HCT116 (cell line): Measurements from ENCODE around the gene STON1.

Experiments
- CBX3 ChIP-seq: IDR thresholded peaks from 2 replicates; pipeline ENCODE4 v1.6.1; 2012; ENCODE audit warnings: low read depth
- ZFX ChIP-seq: fragments of 450-650 bp; IDR thresholded peaks from 2 replicates; pipeline ENCODE4 v1.6.1; 2017
- TF ChIP-seq, protein P1 (sequence below), 3 experiments: fragments of 200-600 bp in 1 of 3; sonication (generic) in 1 of 3; IDR thresholded peaks in 2 of 3; conservative IDR thresholded peaks in 1 of 3; 2 replicates each; pipeline ENCODE4 v1.5.1; 2012 to 2017; ENCODE audit warnings: low read depth in 2 of 3, low read length in 2 of 3, antibody characterized with exemption in 1 of 3, borderline replicate concordance in 1 of 3, control low read depth in 1 of 3, mild to moderate bottlenecking in 1 of 3, mixed read lengths in 1 of 3, mixed run types in 1 of 3, moderate library complexity in 1 of 3; ENCODE audit not compliant: insufficient read depth in 1 of 3

DNA sequence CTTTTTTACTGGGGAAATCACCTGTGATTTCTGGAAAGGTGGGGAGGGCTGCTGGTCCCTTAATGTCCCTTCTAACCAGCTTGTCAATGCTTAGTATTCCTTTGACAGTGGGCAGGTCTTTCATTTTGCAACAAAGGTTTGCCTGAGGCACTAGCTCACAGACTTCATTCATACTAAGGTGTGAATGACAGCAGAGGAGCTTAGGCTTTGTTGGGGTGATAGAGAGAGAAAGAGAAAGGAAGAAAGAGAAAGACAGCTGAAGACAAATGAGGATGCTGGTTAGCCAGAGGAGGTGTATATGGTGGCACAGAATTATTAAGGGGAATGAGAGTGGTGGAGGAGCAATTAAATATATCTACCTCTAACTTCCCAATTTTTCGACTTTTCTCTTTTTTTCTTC lies 58.8 kb downstream of the STON1 start:
- TF ChIP-seq ZFX: no peak
- TF ChIP-seq, protein P1, sequence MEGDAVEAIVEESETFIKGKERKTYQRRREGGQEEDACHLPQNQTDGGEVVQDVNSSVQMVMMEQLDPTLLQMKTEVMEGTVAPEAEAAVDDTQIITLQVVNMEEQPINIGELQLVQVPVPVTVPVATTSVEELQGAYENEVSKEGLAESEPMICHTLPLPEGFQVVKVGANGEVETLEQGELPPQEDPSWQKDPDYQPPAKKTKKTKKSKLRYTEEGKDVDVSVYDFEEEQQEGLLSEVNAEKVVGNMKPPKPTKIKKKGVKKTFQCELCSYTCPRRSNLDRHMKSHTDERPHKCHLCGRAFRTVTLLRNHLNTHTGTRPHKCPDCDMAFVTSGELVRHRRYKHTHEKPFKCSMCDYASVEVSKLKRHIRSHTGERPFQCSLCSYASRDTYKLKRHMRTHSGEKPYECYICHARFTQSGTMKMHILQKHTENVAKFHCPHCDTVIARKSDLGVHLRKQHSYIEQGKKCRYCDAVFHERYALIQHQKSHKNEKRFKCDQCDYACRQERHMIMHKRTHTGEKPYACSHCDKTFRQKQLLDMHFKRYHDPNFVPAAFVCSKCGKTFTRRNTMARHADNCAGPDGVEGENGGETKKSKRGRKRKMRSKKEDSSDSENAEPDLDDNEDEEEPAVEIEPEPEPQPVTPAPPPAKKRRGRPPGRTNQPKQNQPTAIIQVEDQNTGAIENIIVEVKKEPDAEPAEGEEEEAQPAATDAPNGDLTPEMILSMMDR (IDR thresholded peaks at IDR 0.05 in 2 of 3, conservative IDR thresholded peaks at IDR 0.05 in 1 of 3; ENCODE audit: borderline replicate concordance in 1 of 3, insufficient read depth in 1 of 3, low read depth in 2 of 3, low read length in 2 of 3): no peak
- no peak for TF ChIP-seq CBX3
